Esophagus (tissue), 2 donors: Measurements from ENCODE around the gene TCF7. TPM values are rescaled to one million over a fixed set of nuclear protein-coding genes. Genes with fewer than 3 reads are reported as not detected.

Source experiments
- H3K27ac ChIP-seq, 2 donors: one replicate each; pipeline ENCODE4 v1.5.1; 2013; ENCODE audit warnings: low read depth in 2 of 2, mild to moderate bottlenecking in 2 of 2, inconsistent platforms in 1 of 2, low read length in 1 of 2, moderate library complexity in 1 of 2
- H3K27me3 ChIP-seq, 2 donors: one replicate each; pipeline ENCODE4 v1.6.1; 2013; ENCODE audit warnings: low read length in 2 of 2, control low read depth in 1 of 2, mild to moderate bottlenecking in 1 of 2; ENCODE audit not compliant: insufficient read depth in 2 of 2, control insufficient read depth in 1 of 2
- H3K36me3 ChIP-seq, 2 donors: one replicate each; pipeline ENCODE4 v1.6.1; 2013; ENCODE audit warnings: low read length in 1 of 2; ENCODE audit not compliant: control insufficient read depth in 2 of 2, insufficient read depth in 2 of 2
- H3K4me1 ChIP-seq, 2 donors: one replicate each; pipeline ENCODE4 v1.6.1; 2013; ENCODE audit warnings: low read length in 1 of 2; ENCODE audit not compliant: control insufficient read depth in 2 of 2, insufficient read depth in 2 of 2
- H3K4me3 ChIP-seq, 2 donors: one replicate each; pipeline ENCODE4 v1.5.1; 2013; ENCODE audit warnings: low read length in 2 of 2, mild to moderate bottlenecking in 2 of 2, low read depth in 1 of 2, moderate library complexity in 1 of 2
- H3K9me3 ChIP-seq, 2 donors: one replicate each; pipeline ENCODE4 v1.6.1; 2013; ENCODE audit warnings: mild to moderate bottlenecking in 2 of 2, low read depth in 1 of 2, low read length in 1 of 2, moderate library complexity in 1 of 2; ENCODE audit not compliant: control insufficient read depth in 2 of 2, insufficient read depth in 1 of 2
- WGBS, 2 donors: extraction: QIAGEN DNeasy Blood & Tissue Kit; methylation state at CpG; one replicate each; pipeline ENCODE4 v1.1.7; 2013; 5-methylcytosine and 5-hydroxymethylcytosine counted together
- polyA plus RNA-seq, 2 donors: library from polyadenylated mRNA; stranded (reverse); fragments of 200-250 nt; gene quantifications; one replicate each; pipeline ENCODE4 v1.2.3, GENCODE V29; 2013
- donor health status: healthy with polysubstance abuse.
- donor health status: Bipolar disorder and iron deficiency.

The TCF7 gene
- polyA plus RNA-seq, 2 donors: 2.4 to 2.7 TPM

- no peaks in the 10 kb centered on the region for H3K4me1 ChIP-seq
- no peaks in the 10 kb centered on the region for H3K27me3 ChIP-seq
- H3K4me3 ChIP-seq: no peak overlapping the region
- no peaks in the 10 kb centered on the region for H3K36me3 ChIP-seq
- 84 to 86% methylated on average over 3 of the region's 3 CpGs for WGBS, 2 donors
- H3K9me3 ChIP-seq: no peaks in the 10 kb centered on the region
- no peak overlapping the region for H3K27ac ChIP-seq
These were observed 74.5 kb downstream of the TCF7 start for GRCh38 chr5:134189031-134189430.

- Histone ChIP-seq H3K27ac (no peak overlapping the region), H3K9me3 (no peaks in the 10 kb centered on the region), H3K4me1 (no peaks in the 10 kb centered on the region), H3K4me3 (no peak overlapping the region), H3K27me3 (no peaks in the 10 kb centered on the region), H3K36me3 (peaks cover 4 to 5% of the 10 kb centered on the region in 2 donors)
- WGBS, 2 donors: 71 to 74% methylated on average over 5 of the region's 5 CpGs
These were observed 81.2 kb downstream of the TCF7 start for GRCh38 chr5:134195666-134196065.

Other genes starting within 250 kb of the TCF7 start
- 10 to 100 TPM in 1 of 2 donors, 1 to 10 TPM in 1; 8.3 to 14.9 TPM for gene C5orf15, start 146.1 kb upstream of the TCF7 start, polyA plus RNA-seq
- gene VDAC1, start 109.7 kb upstream of the TCF7 start, polyA plus RNA-seq: 100 to 1,000 TPM; 154 to 167 TPM
- 100 to 1,000 TPM in 1 of 2 donors, 10 to 100 TPM in 1; 75.0 to 423 TPM for gene SKP1, start 62.3 kb downstream of the TCF7 start, polyA plus RNA-seq
- 100 to 1,000 TPM in 1 of 2 donors, 10 to 100 TPM in 1; 41.5 to 102 TPM for gene PPP2CA, start 111.4 kb downstream of the TCF7 start, polyA plus RNA-seq